ENCODE data around the gene ENO2.

- TF ChIP-seq, protein P1, sequence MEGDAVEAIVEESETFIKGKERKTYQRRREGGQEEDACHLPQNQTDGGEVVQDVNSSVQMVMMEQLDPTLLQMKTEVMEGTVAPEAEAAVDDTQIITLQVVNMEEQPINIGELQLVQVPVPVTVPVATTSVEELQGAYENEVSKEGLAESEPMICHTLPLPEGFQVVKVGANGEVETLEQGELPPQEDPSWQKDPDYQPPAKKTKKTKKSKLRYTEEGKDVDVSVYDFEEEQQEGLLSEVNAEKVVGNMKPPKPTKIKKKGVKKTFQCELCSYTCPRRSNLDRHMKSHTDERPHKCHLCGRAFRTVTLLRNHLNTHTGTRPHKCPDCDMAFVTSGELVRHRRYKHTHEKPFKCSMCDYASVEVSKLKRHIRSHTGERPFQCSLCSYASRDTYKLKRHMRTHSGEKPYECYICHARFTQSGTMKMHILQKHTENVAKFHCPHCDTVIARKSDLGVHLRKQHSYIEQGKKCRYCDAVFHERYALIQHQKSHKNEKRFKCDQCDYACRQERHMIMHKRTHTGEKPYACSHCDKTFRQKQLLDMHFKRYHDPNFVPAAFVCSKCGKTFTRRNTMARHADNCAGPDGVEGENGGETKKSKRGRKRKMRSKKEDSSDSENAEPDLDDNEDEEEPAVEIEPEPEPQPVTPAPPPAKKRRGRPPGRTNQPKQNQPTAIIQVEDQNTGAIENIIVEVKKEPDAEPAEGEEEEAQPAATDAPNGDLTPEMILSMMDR (IDR thresholded peaks at IDR 0.05), result peak in 1 of 6 experiments; percentile 5
- peak; percentile 70 to 77 for TF ChIP-seq POLR2A (IDR thresholded peaks at IDR 0.05)
Observed at GRCh38 chr12:6904280-6905276, 9.8 kb upstream of the ENO2 start, which contains the start of gene LRRC23.

Data from thyroid gland (tissue), 4 donors.